GM19328 (cell line): ENCODE measurements around the gene DUSP5.

ENCODE experiments used
- ATAC-seq: cut with Tn5 transposase; IDR thresholded peaks from one replicate; pipeline ENCODE4 v1.9.1; 2021; ENCODE audit warnings: mild to moderate bottlenecking, moderate library complexity; ENCODE audit not compliant: unreplicated experiment

Gene DUSP5

GRCh38 chr10:110540031-110540430 is 42.3 kb downstream of the DUSP5 start:
- no peak for ATAC-seq

GRCh38 chr10:110544958-110545537 is 47.3 kb downstream of the DUSP5 start:
- ATAC-seq, result no peak

- no peak for ATAC-seq
Observed at GRCh38 chr10:110546077-110546476, 48.4 kb downstream of the DUSP5 start.

- no peak for ATAC-seq
Observed at GRCh38 chr10:110546499-110547110, 48.9 kb downstream of the DUSP5 start.

GRCh38 chr10:110547139-110547761 is 49.5 kb downstream of the DUSP5 start:
- ATAC-seq, result no peak

GRCh38 chr10:110548002-110548401 is 50.3 kb downstream of the DUSP5 start:
- ATAC-seq, result no peak

GRCh38 chr10:110549211-110549610 is 51.5 kb downstream of the DUSP5 start:
- ATAC-seq, result no peak

- no peak for ATAC-seq
Observed at GRCh38 chr10:110553905-110554304, 56.2 kb downstream of the DUSP5 start.

- no peak for ATAC-seq
Observed at GRCh38 chr10:110556296-110556695, 58.6 kb downstream of the DUSP5 start.

- ATAC-seq, result no peak
Observed at GRCh38 chr10:110556969-110557601, 59.4 kb downstream of the DUSP5 start.

GRCh38 chr10:110558041-110558440 is 60.3 kb downstream of the DUSP5 start:
- no peak for ATAC-seq

- no peak for ATAC-seq
Observed at GRCh38 chr10:110560012-110560411, 62.3 kb downstream of the DUSP5 start.
